Measurements from ENCODE around the gene TYROBP.
"Not testable (repeated sequence)": the region's sequence is repeated elsewhere in the genome, so short reads cannot be mapped to it uniquely, and the experiment has no call there.

TYROBP gene

GRCh38 chr19:35899547-35900214 lies 8.4 kb downstream of the TYROBP start:
- peak; percentile 97 for DNase-seq (ENCODE audit: low spot score)

- no peak for DNase-seq (ENCODE audit: low spot score)
Measured at GRCh38 chr19:35898499-35898809, 9.6 kb downstream of the TYROBP start.

- DNase-seq (ENCODE audit: low spot score): no peak
Measured at GRCh38 chr19:35897706-35898451, 10.2 kb downstream of the TYROBP start.

GRCh38 chr19:35896643-35897040 lies 11.5 kb downstream of the TYROBP start:
- DNase-seq (ENCODE audit: low spot score): no peak

GRCh38 chr19:35895911-35896642 lies 12.0 kb downstream of the TYROBP start:
- no peak for DNase-seq (ENCODE audit: low spot score)

- DNase-seq (ENCODE audit: low spot score): no peak
Measured at GRCh38 chr19:35894342-35894741, 13.8 kb downstream of the TYROBP start.

- not testable (repeated sequence) for DNase-seq (ENCODE audit: low spot score)
Measured at GRCh38 chr19:35891819-35892218, 16.3 kb downstream of the TYROBP start.

GRCh38 chr19:35890113-35890650 lies 17.9 kb downstream of the TYROBP start:
- no peak for DNase-seq (ENCODE audit: low spot score)

GRCh38 chr19:35889370-35890112 lies 18.6 kb downstream of the TYROBP start:
- no peak for DNase-seq (ENCODE audit: low spot score)

- no peak for DNase-seq (ENCODE audit: low spot score)
Measured at GRCh38 chr19:35888398-35888797, 19.7 kb downstream of the TYROBP start.

- no peak for DNase-seq (ENCODE audit: low spot score)
Measured at GRCh38 chr19:35887197-35887596, 20.9 kb downstream of the TYROBP start.

GRCh38 chr19:35885904-35886303 lies 22.2 kb downstream of the TYROBP start:
- DNase-seq (ENCODE audit: low spot score): no peak

- no peak for DNase-seq (ENCODE audit: low spot score)
Measured at GRCh38 chr19:35885225-35885738, 22.8 kb downstream of the TYROBP start.

- DNase-seq (ENCODE audit: low spot score): no peak
Measured at GRCh38 chr19:35883882-35884281, 24.2 kb downstream of the TYROBP start.

- DNase-seq (ENCODE audit: low spot score): peak; percentile 77
Measured at GRCh38 chr19:35882114-35882832, 25.8 kb downstream of the TYROBP start.

GRCh38 chr19:35879770-35880317 lies 28.3 kb downstream of the TYROBP start:
- peak; percentile 92 for DNase-seq (ENCODE audit: low spot score)

- no peak for DNase-seq (ENCODE audit: low spot score)
Measured at GRCh38 chr19:35879068-35879467, 29.0 kb downstream of the TYROBP start.

GRCh38 chr19:35874392-35874930 lies 33.6 kb downstream of the TYROBP start:
- DNase-seq (ENCODE audit: low spot score): no peak

GRCh38 chr19:35872180-35872579 lies 35.9 kb downstream of the TYROBP start:
- DNase-seq (ENCODE audit: low spot score): no peak

- DNase-seq (ENCODE audit: low spot score): no peak
Measured at GRCh38 chr19:35871611-35872010, 36.5 kb downstream of the TYROBP start.

GRCh38 chr19:35870798-35871197 lies 37.3 kb downstream of the TYROBP start:
- no peak for DNase-seq (ENCODE audit: low spot score)

Data from HuH-7 (cell line).